GM12891 (cell line): ENCODE data around the gene DCLRE1B.

ENCODE experiments used
- PAX5 ChIP-seq: IDR thresholded peaks from 2 replicates; pipeline ENCODE4 v1.6.1; 2011; ENCODE audit warnings: low read length, moderate library complexity, mild to moderate bottlenecking; ENCODE audit not compliant: insufficient read depth, severe bottlenecking
- POLR2A ChIP-seq: IDR thresholded peaks from 2 replicates; pipeline ENCODE4 v1.6.1; 2011; ENCODE audit warnings: low read depth, low read length, control low read depth
- POLR2AphosphoS5 ChIP-seq: IDR thresholded peaks from 2 replicates; pipeline ENCODE4 v1.6.1; 2011; ENCODE audit warnings: low read depth, low read length, control low read depth
- POU2F2 ChIP-seq: IDR thresholded peaks from 2 replicates; pipeline ENCODE4 v1.6.1; 2011; ENCODE audit warnings: low read depth, mild to moderate bottlenecking, control low read depth, low read length, moderate library complexity
- SPI1 ChIP-seq: IDR thresholded peaks from 2 replicates; pipeline ENCODE4 v1.6.1; 2011; ENCODE audit warnings: low read depth, low read length, control low read depth
- TAF1 ChIP-seq: IDR thresholded peaks from 2 replicates; pipeline ENCODE4 v1.6.1; 2011; ENCODE audit warnings: low read depth, low read length, control low read depth

- TF ChIP-seq POLR2AphosphoS5 (no peak), POLR2A (no peak), TAF1 (no peak), SPI1 (no peak), POU2F2 (no peak), PAX5 (no peak)
These were observed 13.1 kb downstream of the DCLRE1B start for GRCh38 chr1:113918243-113918642.
